Keratinocyte (primary cell): ENCODE data around the gene CARD9. TPM values are rescaled to one million over a fixed set of nuclear protein-coding genes. Genes with fewer than 3 reads are reported as not detected.

Source experiments
- DNase-seq: peaks from one replicate; pipeline ENCODE4 v3.0.0-alpha.2; 2011; ENCODE audit warnings: low read depth, missing footprints, low spot score
- FAIRE-seq: peaks from 2 replicates; lab custom pipeline; 2011; peaks lifted over from hg19 to GRCh38; lab: Jason Lieb, UNC
- H2AFZ ChIP-seq: 2 replicates; pipeline ENCODE4 v1.6.0; 2012; ENCODE audit warnings: low read length, control low read depth, inconsistent platforms; ENCODE audit not compliant: control insufficient read depth
- H3K27ac ChIP-seq: 2 replicates; pipeline ENCODE4 v1.5.1; 2011; ENCODE audit warnings: low read length; ENCODE audit not compliant: control insufficient read depth, insufficient read depth
- H3K27me3 ChIP-seq: 3 replicates; pipeline ENCODE4 v1.6.0; 2011; ENCODE audit warnings: low read length; ENCODE audit not compliant: control insufficient read depth, insufficient read depth; ENCODE audit errors: extremely low read depth
- H3K36me3 ChIP-seq, 2 experiments: 2 replicates in 1 of 2; 3 replicates in 1 of 2; pipeline ENCODE4 v1.5.1; 2011; ENCODE audit warnings: low read length in 2 of 2, mild to moderate bottlenecking in 1 of 2; ENCODE audit not compliant: control insufficient read depth in 2 of 2, insufficient read depth in 2 of 2; ENCODE audit errors: extremely low read depth in 1 of 2
- H3K4me1 ChIP-seq: 3 replicates; pipeline ENCODE4 v1.5.1; 2011; ENCODE audit warnings: low read length; ENCODE audit not compliant: control insufficient read depth, insufficient read depth; ENCODE audit errors: extremely low read depth
- H3K4me2 ChIP-seq: 3 replicates; pipeline ENCODE4 v1.6.0; 2011; ENCODE audit warnings: low read depth, low read length; ENCODE audit not compliant: control insufficient read depth, insufficient read depth; ENCODE audit errors: extremely low read depth
- H3K4me3 ChIP-seq, 3 experiments: fragments of 200-600 bp in 1 of 3; sonication (generic) in 1 of 3; 2 replicates in 2 of 3; 3 replicates in 1 of 3; pipeline ENCODE4 v1.5.1; 2011 to 2016; ENCODE audit warnings: low read length in 3 of 3, mild to moderate bottlenecking in 3 of 3, control low read depth in 2 of 3, inconsistent platforms in 1 of 3, low read depth in 1 of 3, mixed read lengths in 1 of 3, mixed run types in 1 of 3, moderate library complexity in 1 of 3; ENCODE audit not compliant: control insufficient read depth in 2 of 3, insufficient read depth in 2 of 3; ENCODE audit errors: extremely low read depth in 1 of 3
- H3K79me2 ChIP-seq: 2 replicates; pipeline ENCODE4 v1.6.0; 2012; ENCODE audit warnings: low read length; ENCODE audit not compliant: control insufficient read depth, insufficient read depth
- H3K9ac ChIP-seq: 3 replicates; pipeline ENCODE4 v1.6.0; 2011; ENCODE audit warnings: low read length; ENCODE audit not compliant: control insufficient read depth, insufficient read depth; ENCODE audit errors: extremely low read depth
- H3K9me1 ChIP-seq: 3 replicates; pipeline ENCODE4 v1.6.0; 2011; ENCODE audit warnings: low read length; ENCODE audit not compliant: control insufficient read depth, insufficient read depth; ENCODE audit errors: extremely low read depth
- H3K9me3 ChIP-seq: 2 replicates; pipeline ENCODE4 v1.5.1; 2012; ENCODE audit warnings: low read depth, low read length; ENCODE audit not compliant: control insufficient read depth
- H4K20me1 ChIP-seq: 3 replicates; pipeline ENCODE4 v1.6.0; 2011; ENCODE audit warnings: low read length; ENCODE audit not compliant: control insufficient read depth, insufficient read depth; ENCODE audit errors: extremely low read depth
- CTCF ChIP-seq, 3 experiments: IDR thresholded peaks in 1 of 3; conservative IDR thresholded peaks in 1 of 3; optimal IDR thresholded peaks in 1 of 3; 2 replicates in 2 of 3; 3 replicates in 1 of 3; pipeline versions ENCODE3 to v1.5.1; 2011; ENCODE audit warnings: low read length in 3 of 3, mild to moderate bottlenecking in 3 of 3, moderate library complexity in 2 of 3, control low read depth in 1 of 3, inconsistent platforms in 1 of 3; ENCODE audit not compliant: insufficient read depth in 2 of 3; ENCODE audit errors: extremely low read depth in 1 of 3
- EZH2 ChIP-seq: IDR thresholded peaks from one replicate; pipeline ENCODE4 v1.6.1; 2012; ENCODE audit warnings: inconsistent platforms, mild to moderate bottlenecking, low read length, moderate library complexity
- dilution Hi-C: fragments of 300-500 bp; cut with MboI; formaldehyde crosslinking; loops from one replicate; pipeline ENCODE4 v1.7.0; 2020; ENCODE audit warnings: low sequenced_read_pairs; ENCODE audit not compliant: extremely low pct_ligation_motif_present
- polyA plus RNA-seq, 5 experiments: library from polyadenylated mRNA; depleted of rRNA in 3 of 5; stranded (reverse) in 3 of 5; stranded (forward) in 1 of 5; unstranded in 1 of 5; fragments of >200 nt; gene quantifications; 1 replicate in 1 of 5; 2 replicates in 3 of 5; 3 replicates in 1 of 5; pipeline versions ENCODE4 v1.2.1 to v1.2.3, GENCODE V29; 2011 to 2012; ENCODE audit warnings: missing spikeins in 2 of 5, low read depth in 1 of 5, low replicate concordance in 1 of 5

Gene CARD9
- polyA plus RNA-seq, 1 donor (not counting 4 experiments of a cell fraction or from before 2014, with no cell fraction given): 0.07 TPM

GRCh38 chr9:136368190-136368589 lies 5.3 kb downstream of the CARD9 start:
- H3K27ac ChIP-seq: no peak overlapping the region
- no peaks in the 10 kb centered on the region for H3K79me2 ChIP-seq
- FAIRE-seq (no peak), DNase-seq (no peak)
- TF ChIP-seq CTCF (optimal IDR thresholded peaks at IDR 0.05 in 1 of 3, IDR thresholded peaks at IDR 0.05 in 1 of 3, conservative IDR thresholded peaks at IDR 0.05 in 1 of 3; ENCODE audit: extremely low read depth in 1 of 3, insufficient read depth in 2 of 3, low read length in 3 of 3) (no peak), EZH2 (no peak)
- dilution Hi-C loops: no loop called here
- no peak overlapping the region for H3K4me3 ChIP-seq
- H2AFZ ChIP-seq: no peak overlapping the region
- peaks cover 14% of the 10 kb centered on the region for H3K4me1 ChIP-seq
- no peaks in the 10 kb centered on the region for H3K9me3 ChIP-seq
- no peaks in the 10 kb centered on the region for H4K20me1 ChIP-seq
- H3K9ac ChIP-seq: no peak overlapping the region
- peaks cover 0 to 1% of the 10 kb centered on the region in 2 experiments for H3K36me3 ChIP-seq
- H3K27me3 ChIP-seq: no peaks in the 10 kb centered on the region
- H3K9me1 ChIP-seq: no peaks in the 10 kb centered on the region
- H3K4me2 ChIP-seq: no peak overlapping the region

GRCh38 chr9:136367296-136368145 lies 5.9 kb downstream of the CARD9 start:
- no peaks in the 10 kb centered on the region for H3K9me1 ChIP-seq
- H3K4me2 ChIP-seq: no peak overlapping the region
- H3K4me3 ChIP-seq: no peak overlapping the region
- FAIRE-seq (no peak), DNase-seq (no peak)
- no peaks in the 10 kb centered on the region for H4K20me1 ChIP-seq
- peaks cover 14% of the 10 kb centered on the region for H3K4me1 ChIP-seq
- no peak overlapping the region for H3K27ac ChIP-seq
- H3K9me3 ChIP-seq: no peaks in the 10 kb centered on the region
- no peak overlapping the region for H2AFZ ChIP-seq
- H3K27me3 ChIP-seq: no peaks in the 10 kb centered on the region
- H3K36me3 ChIP-seq: peaks cover 0 to 1% of the 10 kb centered on the region in 2 experiments
- H3K79me2 ChIP-seq: no peaks in the 10 kb centered on the region
- dilution Hi-C loops: no loop called here
- no peak overlapping the region for H3K9ac ChIP-seq
- no peak for TF ChIP-seq CTCF (optimal IDR thresholded peaks at IDR 0.05 in 1 of 3, IDR thresholded peaks at IDR 0.05 in 1 of 3, conservative IDR thresholded peaks at IDR 0.05 in 1 of 3; ENCODE audit: extremely low read depth in 1 of 3, insufficient read depth in 2 of 3, low read length in 3 of 3)
- no peak for TF ChIP-seq EZH2
